Measurements from ENCODE around the gene PRKCH. TPM values are rescaled to one million over a fixed set of nuclear protein-coding genes. Genes with fewer than 3 reads are reported as not detected.

Gene PRKCH
- total RNA-seq, 1 experiment from 2014 or later: 10.3 TPM

DNA sequence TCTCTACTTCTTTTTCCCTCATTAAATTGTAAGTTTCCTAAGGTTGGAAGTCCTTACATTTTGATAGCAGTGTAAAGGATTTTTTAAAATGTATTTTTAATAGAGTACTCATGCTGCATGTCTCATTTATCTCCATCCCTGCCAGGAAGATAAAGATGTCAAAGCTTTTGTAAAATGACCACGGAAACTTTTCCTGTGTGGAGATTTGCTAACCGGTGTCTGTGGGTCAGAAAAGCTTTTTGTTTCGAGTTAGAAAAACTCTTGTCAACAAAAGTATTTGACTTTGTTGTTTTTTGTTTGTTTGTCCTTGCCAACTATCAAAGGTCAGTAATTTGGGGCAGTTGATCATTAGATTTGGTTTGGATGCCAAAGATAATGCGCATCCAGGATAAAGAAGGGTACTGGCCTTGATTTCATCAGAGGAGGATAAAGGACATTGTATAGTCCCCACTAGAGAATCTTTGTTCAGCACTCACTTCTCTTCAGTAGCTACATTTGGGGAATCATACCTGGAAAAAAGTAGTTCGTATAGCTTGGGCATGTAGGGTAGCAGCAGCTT is 217.2 kb downstream of the PRKCH start:
- ChIA-PET POLR2A (interaction anchor here (1.7 kb wide), 1 partner anchor 36 kb away, joined by 5 read pairs; no protein-coding TSS in a partner anchor), CTCF (no interaction called here)
- Mint-ChIP-seq H3K4me1 (peaks cover 31% of the 10 kb centered on the region), H3K9me3 (no peaks in the 10 kb centered on the region), H3K4me3 (no peak overlapping the region), H3K27me3 (ENCODE audit: low read depth) (no peaks in the 10 kb centered on the region; the same call in 1 of the 2 replicates), H3K36me3 (no peaks in the 10 kb centered on the region), H3K27ac (no peak overlapping the region)
- ATAC-seq: no peak
- TF ChIP-seq, protein P1, sequence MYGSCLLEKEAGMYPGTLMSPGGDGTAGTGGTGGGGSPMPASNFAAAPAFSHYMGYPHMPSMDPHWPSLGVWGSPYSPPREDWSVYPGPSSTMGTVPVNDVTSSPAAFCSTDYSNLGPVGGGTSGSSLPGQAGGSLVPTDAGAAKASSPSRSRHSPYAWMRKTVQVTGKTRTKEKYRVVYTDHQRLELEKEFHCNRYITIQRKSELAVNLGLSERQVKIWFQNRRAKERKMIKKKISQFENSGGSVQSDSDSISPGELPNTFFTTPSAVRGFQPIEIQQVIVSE (CRISPR knock-in tag; IDR thresholded peaks at IDR 0.05; ENCODE audit: borderline replicate concordance): no peak
- TF ChIP-seq MYBL2 (CRISPR knock-in tag; IDR thresholded peaks at IDR 0.05): no peak
- TF ChIP-seq NFYB (CRISPR knock-in tag; conservative IDR thresholded peaks at IDR 0.05; ENCODE audit: low read depth): no peak
- TF ChIP-seq NR3C1 (CRISPR knock-in tag; conservative IDR thresholded peaks at IDR 0.05; ENCODE audit: low read depth): no peak
- TF ChIP-seq, protein P2, sequence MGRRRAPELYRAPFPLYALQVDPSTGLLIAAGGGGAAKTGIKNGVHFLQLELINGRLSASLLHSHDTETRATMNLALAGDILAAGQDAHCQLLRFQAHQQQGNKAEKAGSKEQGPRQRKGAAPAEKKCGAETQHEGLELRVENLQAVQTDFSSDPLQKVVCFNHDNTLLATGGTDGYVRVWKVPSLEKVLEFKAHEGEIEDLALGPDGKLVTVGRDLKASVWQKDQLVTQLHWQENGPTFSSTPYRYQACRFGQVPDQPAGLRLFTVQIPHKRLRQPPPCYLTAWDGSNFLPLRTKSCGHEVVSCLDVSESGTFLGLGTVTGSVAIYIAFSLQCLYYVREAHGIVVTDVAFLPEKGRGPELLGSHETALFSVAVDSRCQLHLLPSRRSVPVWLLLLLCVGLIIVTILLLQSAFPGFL (CRISPR knock-in tag; IDR thresholded peaks at IDR 0.05; ENCODE audit: borderline replicate concordance): no peak
- TF ChIP-seq, protein P3, sequence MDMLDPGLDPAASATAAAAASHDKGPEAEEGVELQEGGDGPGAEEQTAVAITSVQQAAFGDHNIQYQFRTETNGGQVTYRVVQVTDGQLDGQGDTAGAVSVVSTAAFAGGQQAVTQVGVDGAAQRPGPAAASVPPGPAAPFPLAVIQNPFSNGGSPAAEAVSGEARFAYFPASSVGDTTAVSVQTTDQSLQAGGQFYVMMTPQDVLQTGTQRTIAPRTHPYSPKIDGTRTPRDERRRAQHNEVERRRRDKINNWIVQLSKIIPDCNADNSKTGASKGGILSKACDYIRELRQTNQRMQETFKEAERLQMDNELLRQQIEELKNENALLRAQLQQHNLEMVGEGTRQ (CRISPR knock-in tag; IDR thresholded peaks at IDR 0.05): no peak
- TF ChIP-seq, protein P4, sequence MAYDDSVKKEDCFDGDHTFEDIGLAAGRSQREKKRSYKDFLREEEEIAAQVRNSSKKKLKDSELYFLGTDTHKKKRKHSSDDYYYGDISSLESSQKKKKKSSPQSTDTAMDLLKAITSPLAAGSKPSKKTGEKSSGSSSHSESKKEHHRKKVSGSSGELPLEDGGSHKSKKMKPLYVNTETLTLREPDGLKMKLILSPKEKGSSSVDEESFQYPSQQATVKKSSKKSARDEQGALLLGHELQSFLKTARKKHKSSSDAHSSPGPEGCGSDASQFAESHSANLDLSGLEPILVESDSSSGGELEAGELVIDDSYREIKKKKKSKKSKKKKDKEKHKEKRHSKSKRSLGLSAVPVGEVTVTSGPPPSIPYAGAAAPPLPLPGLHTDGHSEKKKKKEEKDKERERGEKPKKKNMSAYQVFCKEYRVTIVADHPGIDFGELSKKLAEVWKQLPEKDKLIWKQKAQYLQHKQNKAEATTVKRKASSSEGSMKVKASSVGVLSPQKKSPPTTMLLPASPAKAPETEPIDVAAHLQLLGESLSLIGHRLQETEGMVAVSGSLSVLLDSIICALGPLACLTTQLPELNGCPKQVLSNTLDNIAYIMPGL (CRISPR knock-in tag; IDR thresholded peaks at IDR 0.05): no peak
- no peak for TF ChIP-seq ZNF416 (CRISPR knock-in tag; IDR thresholded peaks at IDR 0.05)
- TF ChIP-seq ATF1 (CRISPR knock-in tag; IDR thresholded peaks at IDR 0.05): no peak
- TF ChIP-seq GABPB1 (CRISPR knock-in tag; IDR thresholded peaks at IDR 0.05): no peak
- no peak for TF ChIP-seq PRRX2 (CRISPR knock-in tag; IDR thresholded peaks at IDR 0.05)
- TF ChIP-seq SOX15 (CRISPR knock-in tag; IDR thresholded peaks at IDR 0.05): no peak
- DNase-seq (ENCODE audit: low spot score): no peak

DNA sequence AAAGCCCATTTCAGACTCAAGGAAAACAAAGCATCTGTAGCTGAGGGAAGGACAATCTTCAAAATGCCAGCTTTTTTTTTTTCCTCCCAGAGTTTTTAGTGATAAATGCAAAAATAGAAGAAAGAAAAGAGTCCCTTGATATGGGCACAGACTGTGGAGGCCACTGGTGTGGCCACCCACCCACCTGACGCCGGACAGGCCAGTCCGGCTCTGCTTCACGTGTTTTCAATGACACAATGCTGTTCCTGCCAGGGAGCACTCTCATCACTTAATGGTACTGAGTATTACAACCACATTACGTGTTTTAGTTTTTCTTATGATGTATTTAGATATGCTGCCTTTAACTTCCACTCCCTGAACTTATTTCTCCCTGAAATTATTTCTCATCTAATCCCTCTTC is 218.3 kb downstream of the PRKCH start:
- H3K27me3 Mint-ChIP-seq (ENCODE audit: low read depth): no peaks in the 10 kb centered on the region; the same call in 1 of the 2 replicates
- CTCF ChIA-PET: no interaction called here
- TF ChIP-seq ZNF423 (CRISPR knock-in tag; IDR thresholded peaks at IDR 0.05): no peak
- no peak for TF ChIP-seq ZNF317 (CRISPR knock-in tag; IDR thresholded peaks at IDR 0.05; ENCODE audit: borderline replicate concordance, low read depth)
- TF ChIP-seq, protein P5, sequence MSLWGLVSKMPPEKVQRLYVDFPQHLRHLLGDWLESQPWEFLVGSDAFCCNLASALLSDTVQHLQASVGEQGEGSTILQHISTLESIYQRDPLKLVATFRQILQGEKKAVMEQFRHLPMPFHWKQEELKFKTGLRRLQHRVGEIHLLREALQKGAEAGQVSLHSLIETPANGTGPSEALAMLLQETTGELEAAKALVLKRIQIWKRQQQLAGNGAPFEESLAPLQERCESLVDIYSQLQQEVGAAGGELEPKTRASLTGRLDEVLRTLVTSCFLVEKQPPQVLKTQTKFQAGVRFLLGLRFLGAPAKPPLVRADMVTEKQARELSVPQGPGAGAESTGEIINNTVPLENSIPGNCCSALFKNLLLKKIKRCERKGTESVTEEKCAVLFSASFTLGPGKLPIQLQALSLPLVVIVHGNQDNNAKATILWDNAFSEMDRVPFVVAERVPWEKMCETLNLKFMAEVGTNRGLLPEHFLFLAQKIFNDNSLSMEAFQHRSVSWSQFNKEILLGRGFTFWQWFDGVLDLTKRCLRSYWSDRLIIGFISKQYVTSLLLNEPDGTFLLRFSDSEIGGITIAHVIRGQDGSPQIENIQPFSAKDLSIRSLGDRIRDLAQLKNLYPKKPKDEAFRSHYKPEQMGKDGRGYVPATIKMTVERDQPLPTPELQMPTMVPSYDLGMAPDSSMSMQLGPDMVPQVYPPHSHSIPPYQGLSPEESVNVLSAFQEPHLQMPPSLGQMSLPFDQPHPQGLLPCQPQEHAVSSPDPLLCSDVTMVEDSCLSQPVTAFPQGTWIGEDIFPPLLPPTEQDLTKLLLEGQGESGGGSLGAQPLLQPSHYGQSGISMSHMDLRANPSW (CRISPR knock-in tag; conservative IDR thresholded peaks at IDR 0.05; ENCODE audit: low read depth): no peak
- no peak for TF ChIP-seq CREB1 (CRISPR knock-in tag; IDR thresholded peaks at IDR 0.05)
- TF ChIP-seq SOX15 (CRISPR knock-in tag; IDR thresholded peaks at IDR 0.05): no peak
- no peak for TF ChIP-seq ETV6 (CRISPR knock-in tag; IDR thresholded peaks at IDR 0.05)
- TF ChIP-seq, protein P6, sequence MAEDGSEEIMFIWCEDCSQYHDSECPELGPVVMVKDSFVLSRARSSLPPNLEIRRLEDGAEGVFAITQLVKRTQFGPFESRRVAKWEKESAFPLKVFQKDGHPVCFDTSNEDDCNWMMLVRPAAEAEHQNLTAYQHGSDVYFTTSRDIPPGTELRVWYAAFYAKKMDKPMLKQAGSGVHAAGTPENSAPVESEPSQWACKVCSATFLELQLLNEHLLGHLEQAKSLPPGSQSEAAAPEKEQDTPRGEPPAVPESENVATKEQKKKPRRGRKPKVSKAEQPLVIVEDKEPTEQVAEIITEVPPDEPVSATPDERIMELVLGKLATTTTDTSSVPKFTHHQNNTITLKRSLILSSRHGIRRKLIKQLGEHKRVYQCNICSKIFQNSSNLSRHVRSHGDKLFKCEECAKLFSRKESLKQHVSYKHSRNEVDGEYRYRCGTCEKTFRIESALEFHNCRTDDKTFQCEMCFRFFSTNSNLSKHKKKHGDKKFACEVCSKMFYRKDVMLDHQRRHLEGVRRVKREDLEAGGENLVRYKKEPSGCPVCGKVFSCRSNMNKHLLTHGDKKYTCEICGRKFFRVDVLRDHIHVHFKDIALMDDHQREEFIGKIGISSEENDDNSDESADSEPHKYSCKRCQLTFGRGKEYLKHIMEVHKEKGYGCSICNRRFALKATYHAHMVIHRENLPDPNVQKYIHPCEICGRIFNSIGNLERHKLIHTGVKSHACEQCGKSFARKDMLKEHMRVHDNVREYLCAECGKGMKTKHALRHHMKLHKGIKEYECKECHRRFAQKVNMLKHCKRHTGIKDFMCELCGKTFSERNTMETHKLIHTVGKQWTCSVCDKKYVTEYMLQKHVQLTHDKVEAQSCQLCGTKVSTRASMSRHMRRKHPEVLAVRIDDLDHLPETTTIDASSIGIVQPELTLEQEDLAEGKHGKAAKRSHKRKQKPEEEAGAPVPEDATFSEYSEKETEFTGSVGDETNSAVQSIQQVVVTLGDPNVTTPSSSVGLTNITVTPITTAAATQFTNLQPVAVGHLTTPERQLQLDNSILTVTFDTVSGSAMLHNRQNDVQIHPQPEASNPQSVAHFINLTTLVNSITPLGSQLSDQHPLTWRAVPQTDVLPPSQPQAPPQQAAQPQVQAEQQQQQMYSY (CRISPR knock-in tag; IDR thresholded peaks at IDR 0.05): no peak
- TF ChIP-seq KAT7 (CRISPR knock-in tag; IDR thresholded peaks at IDR 0.05; ENCODE audit: borderline replicate concordance): no peak
- TF ChIP-seq EMX1 (CRISPR knock-in tag; IDR thresholded peaks at IDR 0.05): no peak
- no peak for TF ChIP-seq SMAD4 (CRISPR knock-in tag; IDR thresholded peaks at IDR 0.05)
- TF ChIP-seq, protein P7, sequence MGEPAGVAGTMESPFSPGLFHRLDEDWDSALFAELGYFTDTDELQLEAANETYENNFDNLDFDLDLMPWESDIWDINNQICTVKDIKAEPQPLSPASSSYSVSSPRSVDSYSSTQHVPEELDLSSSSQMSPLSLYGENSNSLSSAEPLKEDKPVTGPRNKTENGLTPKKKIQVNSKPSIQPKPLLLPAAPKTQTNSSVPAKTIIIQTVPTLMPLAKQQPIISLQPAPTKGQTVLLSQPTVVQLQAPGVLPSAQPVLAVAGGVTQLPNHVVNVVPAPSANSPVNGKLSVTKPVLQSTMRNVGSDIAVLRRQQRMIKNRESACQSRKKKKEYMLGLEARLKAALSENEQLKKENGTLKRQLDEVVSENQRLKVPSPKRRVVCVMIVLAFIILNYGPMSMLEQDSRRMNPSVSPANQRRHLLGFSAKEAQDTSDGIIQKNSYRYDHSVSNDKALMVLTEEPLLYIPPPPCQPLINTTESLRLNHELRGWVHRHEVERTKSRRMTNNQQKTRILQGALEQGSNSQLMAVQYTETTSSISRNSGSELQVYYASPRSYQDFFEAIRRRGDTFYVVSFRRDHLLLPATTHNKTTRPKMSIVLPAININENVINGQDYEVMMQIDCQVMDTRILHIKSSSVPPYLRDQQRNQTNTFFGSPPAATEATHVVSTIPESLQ (CRISPR knock-in tag; IDR thresholded peaks at IDR 0.05): no peak
- TF ChIP-seq ZNF416 (CRISPR knock-in tag; IDR thresholded peaks at IDR 0.05): no peak

More for the DNA sequence above, 218.3 kb downstream of the PRKCH start:
- Mint-ChIP-seq H3K27ac (no peak overlapping the region), H3K9me3 (no peaks in the 10 kb centered on the region), H3K4me1 (peaks cover 28% of the 10 kb centered on the region), H3K36me3 (no peaks in the 10 kb centered on the region), H3K4me3 (no peak overlapping the region)
- DNase-seq (ENCODE audit: low spot score): no peak
- ATAC-seq: no peak
- POLR2A ChIA-PET: no interaction called here

All from WTC11 (cell line).